Stimulated activated CD4-positive, alpha-beta T cell treated with anti-CD3 and anti-CD28 coated beads, Interleukin-2, amount 100 ng/mL, for 24 hours (primary cell): ENCODE data around the gene HTT-AS.

Source experiments
- DNase-seq, 2 donors: peaks; one replicate each; pipeline ENCODE4 v3.0.0-alpha.2; 2020

HTT-AS gene

GRCh38 chr4:3029464-3029863 is 44.9 kb downstream of the HTT-AS start:
- no peak for DNase-seq

GRCh38 chr4:3026540-3026939 is 47.8 kb downstream of the HTT-AS start:
- no peak for DNase-seq

- no peak for DNase-seq
Measured at GRCh38 chr4:3025881-3026280, 48.5 kb downstream of the HTT-AS start.

- DNase-seq, result no peak
Measured at GRCh38 chr4:3022651-3023050, 51.7 kb downstream of the HTT-AS start.

GRCh38 chr4:3022112-3022511 is 52.2 kb downstream of the HTT-AS start:
- no peak for DNase-seq

- no peak for DNase-seq
Measured at GRCh38 chr4:3021627-3022026, 52.7 kb downstream of the HTT-AS start.

- no peak for DNase-seq
Measured at GRCh38 chr4:3021127-3021526, 53.2 kb downstream of the HTT-AS start.

GRCh38 chr4:3019145-3019846 is 55.0 kb downstream of the HTT-AS start:
- no peak for DNase-seq

- no peak for DNase-seq
Measured at GRCh38 chr4:3017504-3017903, 56.8 kb downstream of the HTT-AS start.

- DNase-seq, result no peak
Measured at GRCh38 chr4:3016961-3017360, 57.4 kb downstream of the HTT-AS start.

- DNase-seq, result peak in 1 of 2 donors; percentile 20
Measured at GRCh38 chr4:3013839-3014350, 60.4 kb downstream of the HTT-AS start.
